HG03558 (cell line): ENCODE measurements around the gene BMP6.
A peak's percentile ranks its signal among the peaks of the same experiment; 100 is the strongest.

ENCODE experiments used
- ATAC-seq: cut with Tn5 transposase; IDR thresholded peaks from one replicate; pipeline ENCODE4 v1.9.1; 2021; ENCODE audit warnings: moderate number of reproducible peaks; ENCODE audit not compliant: unreplicated experiment; ENCODE audit errors: extremely low read depth

Gene BMP6

GRCh38 chr6:7914991-7915789, 189.3 kb downstream of the BMP6 start:
- no peak for ATAC-seq

DNA sequence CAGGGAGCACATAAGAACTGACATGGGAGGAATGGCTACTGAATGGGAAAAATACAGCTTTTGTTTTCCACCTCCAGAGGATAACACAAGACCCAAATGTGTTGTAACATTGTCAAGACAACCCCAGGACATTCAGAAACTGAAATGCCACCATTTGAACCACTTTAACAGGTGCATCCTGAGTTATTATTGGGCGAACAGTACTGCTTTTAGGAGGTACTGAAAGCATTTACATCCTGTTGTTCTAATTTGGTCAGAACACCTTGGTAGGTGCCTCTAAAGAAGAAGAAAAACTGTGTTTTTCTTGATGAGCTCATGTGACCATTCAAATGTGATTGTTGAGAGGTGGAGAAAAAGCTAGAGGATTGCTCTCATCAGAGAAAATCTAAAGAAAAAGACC, 191.1 kb downstream of the BMP6 start:
- ATAC-seq: peak; percentile 84

- ATAC-seq: no peak
Measured at GRCh38 chr6:7917729-7918128, 191.8 kb downstream of the BMP6 start.

DNA sequence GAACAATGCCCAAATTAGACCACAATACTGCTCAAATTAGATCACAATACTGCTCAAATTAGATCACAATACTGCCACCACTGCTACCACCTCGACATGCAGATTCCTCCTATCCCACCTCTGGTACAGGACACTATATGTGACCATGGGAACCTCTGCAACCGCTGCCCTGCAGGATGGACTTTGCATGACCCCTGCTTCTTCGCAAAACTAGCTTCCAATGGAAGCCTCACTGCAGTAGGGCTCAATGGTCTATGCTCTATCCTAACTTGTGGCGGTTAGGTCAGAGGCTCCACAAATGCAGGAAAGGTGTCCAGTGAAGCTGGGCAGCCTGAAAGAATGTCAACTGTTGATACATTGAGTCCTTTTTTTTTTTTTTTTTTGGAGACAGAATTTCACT, 192.5 kb downstream of the BMP6 start:
- ATAC-seq: no peak

- no peak for ATAC-seq
Measured at GRCh38 chr6:7919871-7920270, 194.0 kb downstream of the BMP6 start.

DNA sequence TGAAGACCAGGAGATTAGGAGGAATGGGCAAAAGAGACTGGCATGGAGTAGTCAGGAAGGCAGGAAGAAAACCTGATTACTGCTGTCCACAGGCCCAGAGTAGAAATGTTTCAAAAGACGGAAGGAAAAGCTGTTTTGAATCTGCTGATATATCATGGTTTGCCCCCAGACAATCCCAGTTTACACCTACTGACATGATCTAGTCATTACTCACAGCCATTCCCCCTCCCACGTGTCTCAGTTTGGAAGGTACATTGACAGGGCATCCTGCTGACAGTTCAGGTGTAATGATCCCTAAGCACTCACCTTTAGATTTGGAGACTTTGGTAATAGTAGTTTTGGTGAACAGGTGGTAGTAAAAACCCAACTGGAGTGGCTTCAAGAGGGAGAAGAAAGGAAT, 194.5 kb downstream of the BMP6 start:
- ATAC-seq: no peak

DNA sequence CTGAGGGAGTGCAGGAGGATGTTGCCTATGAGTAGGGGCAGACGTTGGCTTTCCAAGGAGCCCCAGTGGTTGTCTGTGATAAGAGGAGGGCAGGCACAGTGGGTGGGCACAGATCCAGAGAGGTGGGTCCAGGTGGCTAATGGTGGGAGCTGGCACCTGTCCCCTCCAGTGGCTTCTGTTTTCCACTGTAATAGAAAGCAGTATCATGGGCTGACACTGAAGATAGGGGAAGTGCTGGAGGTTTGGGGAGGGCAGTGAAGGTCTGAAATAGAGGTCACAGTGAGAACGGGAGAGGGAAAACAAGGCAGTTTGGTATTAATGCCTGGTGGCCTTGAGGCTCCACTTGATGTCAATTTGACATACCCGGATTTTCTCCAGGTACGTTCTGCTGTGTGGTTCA, 195.1 kb downstream of the BMP6 start:
- ATAC-seq: no peak

DNA sequence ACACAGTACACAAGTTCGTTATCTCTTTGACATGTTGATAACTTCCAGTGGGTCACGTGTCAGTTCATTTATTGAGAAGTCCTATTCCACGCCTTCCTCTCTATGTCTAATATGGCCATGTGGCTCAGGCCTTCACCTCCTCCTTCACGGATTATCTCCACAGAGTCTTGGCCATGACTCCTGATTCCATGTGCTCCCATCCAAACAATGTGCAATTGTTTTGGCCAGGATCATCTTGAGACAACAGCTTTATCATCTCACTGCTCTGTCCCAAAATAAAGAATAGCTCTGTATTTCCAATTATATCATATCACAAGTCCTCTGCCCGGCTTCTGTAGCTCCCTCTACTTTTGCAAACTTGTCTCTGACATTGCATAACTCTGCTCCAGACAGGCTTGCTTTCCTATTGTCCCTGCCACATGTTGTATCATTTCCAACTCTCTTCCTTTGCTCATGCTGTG, 195.8 kb downstream of the BMP6 start:
- no peak for ATAC-seq

GRCh38 chr6:7922596-7922995, 196.7 kb downstream of the BMP6 start:
- no peak for ATAC-seq

DNA sequence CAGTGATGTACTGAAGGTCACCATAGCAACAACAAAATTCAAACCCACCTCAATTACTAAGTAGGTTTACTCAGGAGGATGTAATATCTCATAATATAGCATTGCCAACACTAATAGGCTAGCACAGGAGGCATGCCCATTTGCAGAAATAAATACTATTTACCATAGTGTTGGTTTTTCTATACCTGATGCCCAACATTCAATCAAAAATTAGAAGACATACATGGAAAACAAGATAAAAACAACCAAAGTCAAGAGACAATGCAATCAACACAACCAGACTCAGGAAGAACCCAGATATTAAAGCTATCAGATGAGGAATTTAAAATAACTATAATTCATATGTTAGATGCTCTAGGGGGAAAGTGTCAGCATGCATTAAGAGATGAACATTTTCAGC, 199.0 kb downstream of the BMP6 start:
- no peak for ATAC-seq
